ENCODE data around the gene GLB1L2. TPM values are rescaled to one million over a fixed set of nuclear protein-coding genes. Genes with fewer than 3 reads are reported as not detected.

Gene GLB1L2
- total and polyA plus RNA-seq, 2 of the 4 experiments (the other 2 are of a cell fraction) = under 0.01 to 0.26 TPM

GRCh38 chr11:134393638-134394037 lies 61.9 kb downstream of the GLB1L2 start:
- Histone ChIP-seq H3K27ac (ENCODE audit: insufficient read depth, low read length) (no peak overlapping the region), H3K4me2 (ENCODE audit: low read depth, low read length) (no peak overlapping the region), H3K56ac (ENCODE audit: extremely low read depth, insufficient read depth, low read length) (no peak overlapping the region), H3K27me3 (ENCODE audit: control insufficient read depth, insufficient read depth, low read length) (no peaks in the 10 kb centered on the region), H2AK9ac (replicated peaks; ENCODE audit: low read depth, low read length, poor library complexity) (no peak overlapping the region), H3K14ac (replicated peaks; ENCODE audit: low read depth, low read length) (no peak overlapping the region), H2AK5ac (ENCODE audit: low read depth, low read length) (no peak overlapping the region), H4K20me1 (ENCODE audit: insufficient read depth, low read length) (no peaks in the 10 kb centered on the region), H3K4me1 (ENCODE audit: control insufficient read depth, insufficient read depth, low read length) (no peaks in the 10 kb centered on the region), H3K9me1 (ENCODE audit: insufficient read depth, low read length) (no peaks in the 10 kb centered on the region), H4K8ac (ENCODE audit: low read depth in 2 of 2, low read length in 2 of 2) (no peak overlapping the region), H3K9ac (ENCODE audit: low read depth, low read length) (no peak overlapping the region), H4K5ac (ENCODE audit: low read depth, low read length) (no peak overlapping the region), H4K91ac (ENCODE audit: insufficient read depth, low read depth, low read length) (no peak overlapping the region), H3K36me3 (ENCODE audit: control insufficient read depth, insufficient read depth, low read length) (no peaks in the 10 kb centered on the region), H3K4ac (ENCODE audit: low read depth, low read length) (no peak overlapping the region), H2AFZ (replicated peaks; ENCODE audit: low read length, poor library complexity) (no peak overlapping the region), H3K4me3 (ENCODE audit: insufficient read depth, low read depth, low read length) (no peak overlapping the region), H2BK5ac (ENCODE audit: low read depth, low read length, poor library complexity, severe bottlenecking) (no peak overlapping the region), H3K79me1 (ENCODE audit: low read depth in 1 of 2, low read length in 2 of 2) (no peaks in the 10 kb centered on the region), H2BK15ac (ENCODE audit: low read depth, low read length) (no peak overlapping the region), H3K18ac (ENCODE audit: low read depth, low read length) (no peak overlapping the region), H3K23ac (ENCODE audit: low read depth, low read length) (no peak overlapping the region), H2BK120ac (ENCODE audit: low read depth, low read length) (no peak overlapping the region), H2BK20ac (ENCODE audit: low read depth, low read length) (no peak overlapping the region), H3K9me3 (ENCODE audit: control insufficient read depth, insufficient read depth, low read length) (peaks cover 54% of the 10 kb centered on the region)
- TF ChIP-seq MAZ (IDR thresholded peaks at IDR 0.05; ENCODE audit: borderline replicate concordance, low read depth, low read length) (no peak), POLR2A (IDR thresholded peaks at IDR 0.05; ENCODE audit: low read depth, low read length) (no peak), MAFK (IDR thresholded peaks at IDR 0.05; ENCODE audit: low read depth, low read length) (no peak), CEBPB (IDR thresholded peaks at IDR 0.05; ENCODE audit: low read depth, low read length) (no peak), MXI1 (IDR thresholded peaks at IDR 0.05; ENCODE audit: borderline replicate concordance, low read depth, low read length) (no peak)
- no peak for DNase-seq
- in situ Hi-C loops (cut with MboI; ENCODE audit: low sequenced_read_pairs) = no loop called here
- no TSS peak for BruUV-seq (replicated peaks)
- intact Hi-C loops (cut with micrococcal nuclease) = no loop called here
- dilution Hi-C loops (cut with HindIII; ENCODE audit: low sequenced_read_pairs, unreplicated experiment) = no loop called here
- POLR2A ChIA-PET (ENCODE audit: unreplicated experiment) = no interaction called here
- ATAC-seq (ENCODE audit: low read depth) = no peak
- WGBS, 2 experiments (ENCODE audit: extremely low coverage in 2 of 2, insufficient read length in 1 of 2) = no CpG with 5 or more reads among the region's 14 CpGs
- CTCF ChIA-PET = no interaction called here
